GM19372 (cell line): ENCODE data around the gene TMEM151B.
"Not testable (repeated sequence)": the region's sequence is repeated elsewhere in the genome, so short reads cannot be mapped to it uniquely, and the experiment has no call there.

ENCODE experiments used
- ATAC-seq: cut with Tn5 transposase; IDR thresholded peaks from one replicate; pipeline ENCODE4 v1.9.1; 2021; ENCODE audit warnings: mild to moderate bottlenecking, low read depth, moderate library complexity; ENCODE audit not compliant: unreplicated experiment

TMEM151B gene

GRCh38 chr6:44317136-44317631 lies 46.9 kb downstream of the TMEM151B start:
- not testable (repeated sequence) for ATAC-seq

GRCh38 chr6:44321210-44321609 lies 51.0 kb downstream of the TMEM151B start:
- ATAC-seq, result no peak

- no peak for ATAC-seq
These were observed 56.8 kb downstream of the TMEM151B start for GRCh38 chr6:44327096-44327495.

- ATAC-seq, result no peak
These were observed 57.5 kb downstream of the TMEM151B start for GRCh38 chr6:44327760-44328159.

- not testable (repeated sequence) for ATAC-seq
These were observed 58.0 kb downstream of the TMEM151B start for GRCh38 chr6:44328203-44328602.

- no peak for ATAC-seq
These were observed 59.6 kb downstream of the TMEM151B start for GRCh38 chr6:44329858-44330257.

- ATAC-seq, result no peak
These were observed 62.3 kb downstream of the TMEM151B start for GRCh38 chr6:44332585-44332984.

GRCh38 chr6:44333273-44333919 lies 63.1 kb downstream of the TMEM151B start:
- no peak for ATAC-seq

- no peak for ATAC-seq
These were observed 63.7 kb downstream of the TMEM151B start for GRCh38 chr6:44333942-44334341.

GRCh38 chr6:44335631-44336030 lies 65.4 kb downstream of the TMEM151B start:
- no peak for ATAC-seq

- ATAC-seq, result peak; percentile 59
These were observed 68.2 kb downstream of the TMEM151B start for GRCh38 chr6:44338228-44339122.

GRCh38 chr6:44339301-44339700 lies 69.1 kb downstream of the TMEM151B start:
- no peak for ATAC-seq

- no peak for ATAC-seq
These were observed 69.7 kb downstream of the TMEM151B start for GRCh38 chr6:44339763-44340625.

GRCh38 chr6:44341095-44341890 lies 71.0 kb downstream of the TMEM151B start:
- no peak for ATAC-seq

- no peak for ATAC-seq
These were observed 71.8 kb downstream of the TMEM151B start for GRCh38 chr6:44342052-44342451.

GRCh38 chr6:44342489-44342888 lies 72.2 kb downstream of the TMEM151B start, which contains the start of gene SPATS1:
Gene SPATS1 (plus strand): TSS chr6:44342650. CDS start chr6:44343096, 446 bp downstream.
- no peak for ATAC-seq

GRCh38 chr6:44346818-44347217 lies 76.6 kb downstream of the TMEM151B start:
- ATAC-seq, result not testable (repeated sequence)

- no peak for ATAC-seq
These were observed 79.8 kb downstream of the TMEM151B start for GRCh38 chr6:44349904-44350649.

- not testable (repeated sequence) for ATAC-seq
These were observed 80.4 kb downstream of the TMEM151B start for GRCh38 chr6:44350650-44350994.
